Measurements from ENCODE around the gene NUPR1.

Gene NUPR1

GRCh38 chr16:28511031-28511430, 27.7 kb downstream of the NUPR1 start:
- no peak overlapping the region for H3K4me3 ChIP-seq (ENCODE audit: low read depth, low read length)
- ChIA-PET POLR2A (no interaction called here), CTCF (interaction anchor here (0.6 kb wide), 1 partner anchor 17 kb away, joined by 4 read pairs; no protein-coding TSS in a partner anchor)
- TF ChIP-seq ZNF654 (tag by site-specific recombination; IDR thresholded peaks at IDR 0.05; ENCODE audit: low read depth) (no peak), ZNF624 (tag by site-specific recombination; IDR thresholded peaks at IDR 0.05) (no peak), IKZF3 (tag by site-specific recombination; IDR thresholded peaks at IDR 0.05) (no peak), PRDM6 (tag by site-specific recombination; IDR thresholded peaks at IDR 0.05) (no peak), ZNF529 (tag by site-specific recombination; IDR thresholded peaks at IDR 0.05; ENCODE audit: insufficient replicate concordance) (no peak), WT1 (tag by site-specific recombination; IDR thresholded peaks at IDR 0.05) (no peak), ZNF274 (IDR thresholded peaks at IDR 0.05; ENCODE audit: low read length) (no peak), ZNF274 (tag by site-specific recombination; IDR thresholded peaks at IDR 0.05; ENCODE audit: borderline replicate concordance) (no peak), OVOL3 (tag by site-specific recombination; IDR thresholded peaks at IDR 0.05) (no peak)
- H3K9me3 ChIP-seq (ENCODE audit: control insufficient read depth, insufficient read depth, low read depth, low read length), result no peaks in the 10 kb centered on the region
- no peak overlapping the region for H3K27ac ChIP-seq (ENCODE audit: extremely low read depth, low read depth, low read length)
- H3K36me3 ChIP-seq (ENCODE audit: control insufficient read depth in 2 of 2, insufficient read depth in 1 of 2, low read length in 2 of 2), result no peaks in the 10 kb centered on the region
- H3K4me1 ChIP-seq (ENCODE audit: control insufficient read depth, insufficient read depth, low read length), result no peaks in the 10 kb centered on the region

GRCh38 chr16:28505489-28506137, 33.2 kb downstream of the NUPR1 start:
- Histone ChIP-seq H3K36me3 (ENCODE audit: control insufficient read depth in 2 of 2, insufficient read depth in 1 of 2, low read length in 2 of 2) (no peaks in the 10 kb centered on the region), H3K27ac (ENCODE audit: extremely low read depth, low read depth, low read length) (no peak overlapping the region), H3K4me1 (ENCODE audit: control insufficient read depth, insufficient read depth, low read length) (no peaks in the 10 kb centered on the region), H3K4me3 (ENCODE audit: low read depth, low read length) (no peak overlapping the region), H3K9me3 (ENCODE audit: control insufficient read depth, insufficient read depth, low read depth, low read length) (no peaks in the 10 kb centered on the region)
- TF ChIP-seq ZBTB11 (tag by site-specific recombination; conservative IDR thresholded peaks at IDR 0.05; ENCODE audit: low read depth) (no peak), BCL6B (tag by site-specific recombination; IDR thresholded peaks at IDR 0.05) (0 out of 2 replicates have a peak, but pooled peaks have one; percentile 30)
- POLR2A ChIA-PET, result no interaction called here
- CTCF ChIA-PET, result no interaction called here

GRCh38 chr16:28504707-28505404, 33.9 kb downstream of the NUPR1 start:
- H3K4me3 ChIP-seq (ENCODE audit: low read depth, low read length), result no peak overlapping the region
- POLR2A ChIA-PET, result no interaction called here
- CTCF ChIA-PET, result no interaction called here

More at GRCh38 chr16:28504707-28505404, 33.9 kb downstream of the NUPR1 start:
- no peaks in the 10 kb centered on the region for H3K4me1 ChIP-seq (ENCODE audit: control insufficient read depth, insufficient read depth, low read length)
- no peaks in the 10 kb centered on the region for H3K36me3 ChIP-seq (ENCODE audit: control insufficient read depth in 2 of 2, insufficient read depth in 1 of 2, low read length in 2 of 2)
- no peaks in the 10 kb centered on the region for H3K9me3 ChIP-seq (ENCODE audit: control insufficient read depth, insufficient read depth, low read depth, low read length)
- no peak overlapping the region for H3K27ac ChIP-seq (ENCODE audit: extremely low read depth, low read depth, low read length)
- TF ChIP-seq ZBTB1 (tag by site-specific recombination; IDR thresholded peaks at IDR 0.05), result no peak
- no peak for TF ChIP-seq ZNF138 (tag by site-specific recombination; IDR thresholded peaks at IDR 0.05; ENCODE audit: borderline replicate concordance)
- TF ChIP-seq ZNF114 (tag by site-specific recombination; IDR thresholded peaks at IDR 0.05), result no peak
- no peak for TF ChIP-seq ZNF324 (tag by site-specific recombination; IDR thresholded peaks at IDR 0.05)
- no peak for TF ChIP-seq ZNF830 (tag by site-specific recombination; IDR thresholded peaks at IDR 0.05; ENCODE audit: low read depth)

Data from HEK293 (cell line).